Bronchial smooth muscle cell (primary cell): Measurements from ENCODE around the gene OR2W1. TPM values are rescaled to one million over a fixed set of nuclear protein-coding genes. Genes with fewer than 3 reads are reported as not detected.

ENCODE experiments used
- total RNA-seq: library from RNA; depleted of rRNA; stranded (reverse); fragments of >200 nt; gene quantifications from 2 replicates; pipeline ENCODE4 v1.2.1, GENCODE V29; 2014

The OR2W1 gene
- total RNA-seq = not detected in 2 replicates

GRCh38 chr6:29045075-29045474, at the start of gene OR2W1:
Gene OR2W1 (minus strand): TSS chr6:29045175. CDS start chr6:29045175, 0 bp downstream.

GRCh38 chr6:29087213-29087612, 42.2 kb upstream of the OR2W1 start, which contains the start of gene OR2B3:
Gene OR2B3 (minus strand): TSS chr6:29087313. CDS start chr6:29087248, 65 bp downstream.

DNA sequence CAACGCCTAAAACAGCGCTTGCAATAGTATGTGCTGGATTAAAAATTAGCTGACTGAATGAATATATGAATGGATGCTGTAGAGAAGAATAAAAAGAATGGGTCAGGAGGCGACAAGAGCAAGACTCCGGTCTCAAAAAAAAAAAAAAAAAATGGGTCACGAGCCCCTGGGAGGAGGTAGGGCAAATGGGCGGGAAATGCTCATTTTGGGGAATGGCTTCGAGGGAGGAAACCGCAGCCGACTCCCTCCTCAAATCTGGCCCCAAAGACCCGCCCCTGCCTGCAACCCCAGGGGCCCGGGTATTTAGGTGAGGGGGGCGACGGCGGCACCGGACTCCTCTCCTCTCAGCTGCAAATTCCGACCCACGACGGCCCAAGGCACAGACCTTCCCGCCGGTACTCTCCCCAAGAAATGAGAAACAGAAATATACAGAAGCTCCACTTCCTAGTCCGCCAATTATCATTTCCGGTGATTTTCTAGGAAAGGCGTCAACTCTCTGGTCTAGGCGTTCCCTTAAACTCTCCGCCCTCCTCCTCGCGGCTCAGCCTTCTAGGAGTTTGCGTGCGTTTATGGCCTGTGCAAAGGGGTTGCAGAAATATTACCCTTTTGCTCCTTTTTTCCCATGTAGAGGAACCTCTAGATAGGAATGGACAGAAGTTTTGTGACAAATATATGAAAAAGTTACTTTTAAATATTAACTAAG, 39.6 kb downstream of the OR2W1 start, which contains the start of gene ZNF311:
ZNF311 (minus strand) TSS at position 133 of the 703 bp plus-strand sequence. CDS start 1,361 bp downstream, outside the sequence.

Other genes with a start within 250 kb of the OR2W1 start
- gene TRIM27, start 121.2 kb downstream of the OR2W1 start, total RNA-seq = 39.9 and 41.6 TPM in 2 replicates
- 1.6 and 2.3 TPM in 2 replicates for gene ZNF311, start 39.9 kb downstream of the OR2W1 start, total RNA-seq
- gene OR2B3, start 42.1 kb upstream of the OR2W1 start, total RNA-seq = not detected in 2 replicates
- not detected in 2 replicates for gene OR2J1, start 54.3 kb upstream of the OR2W1 start, total RNA-seq
- not detected in 2 replicates for gene OR2J3, start 62.9 kb upstream of the OR2W1 start, total RNA-seq
- not detected in 2 replicates for gene OR2J2, start 125.7 kb upstream of the OR2W1 start, total RNA-seq